ENCODE data around the gene PABPC1L. TPM values are rescaled to one million over a fixed set of nuclear protein-coding genes. Genes with fewer than 3 reads are reported as not detected.
"Not testable (repeated sequence)": the region's sequence is repeated elsewhere in the genome, so short reads cannot be mapped to it uniquely, and the experiment has no call there.

PABPC1L gene
- total RNA-seq (10 to 100 TPM in 1 of 4 donors, 1 to 10 TPM in 3; 1.1 to 18.3 (median 6.4) TPM), polyA plus RNA-seq (10 to 100 TPM in 1 of 3 donors, 1 to 10 TPM in 2; 1.8 to 22.9 (median 4.4) TPM)

DNA sequence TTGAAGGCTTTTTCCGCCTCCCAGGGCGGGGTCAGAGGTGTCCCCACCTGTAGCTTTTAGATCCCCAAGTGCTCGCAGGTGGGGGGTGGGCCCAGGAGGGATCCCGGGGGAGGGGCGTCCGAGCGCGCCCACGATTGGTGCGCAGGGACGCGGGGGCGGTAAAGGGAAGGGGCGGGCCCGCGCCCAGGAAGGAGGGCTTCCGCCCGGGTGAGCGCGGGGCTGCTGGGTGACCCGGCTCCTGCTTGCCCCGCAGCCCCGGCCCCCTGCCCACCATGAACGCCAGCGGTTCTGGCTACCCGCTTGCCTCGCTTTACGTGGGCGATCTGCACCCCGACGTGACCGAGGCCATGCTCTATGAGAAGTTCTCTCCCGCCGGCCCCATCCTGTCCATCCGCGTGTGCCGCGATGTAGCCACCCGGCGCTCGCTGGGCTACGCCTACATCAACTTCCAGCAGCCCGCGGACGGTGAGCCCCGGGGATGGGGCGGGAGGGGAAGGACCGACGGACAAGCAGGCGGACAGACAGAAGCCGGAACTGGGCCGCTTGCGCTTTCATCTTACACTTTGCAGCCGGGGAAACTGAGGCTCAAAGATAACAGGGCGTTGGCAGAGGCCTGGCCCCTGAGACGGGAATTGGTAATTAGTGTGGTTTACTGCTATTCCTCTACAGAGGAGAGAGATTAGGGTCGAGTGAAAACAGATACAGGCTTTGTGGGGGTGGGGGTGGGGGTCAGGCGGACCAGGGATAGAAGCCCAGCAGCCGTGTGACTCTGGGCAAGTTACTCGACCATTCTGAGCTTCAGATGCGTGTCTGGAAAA is at the start of gene PABPC1L:
TSS of gene PABPC1L (plus strand) at position 189 of the 818 bp plus-strand sequence. CDS start at position 273, 84 bp downstream.
- Histone ChIP-seq H3K9me3 (no peaks in the 10 kb centered on the region), H3K4me3 (peak within 1 kb of the TSS; percentile 26 to 72 (median 58)), H3K27me3 (no peaks in the 10 kb centered on the region), H3K4me1 (peaks cover 0 to 17% (median 13%) of the 10 kb centered on the region in 4 donors), H3K27ac (peak within 1 kb of the TSS in 1 of 4 donors; percentile 11), H3K36me3 (peaks cover 15 to 34% (median 19%) of the 10 kb centered on the region in 4 donors)
- WGBS, 2 donors, result 2 to 3% methylated on average over 61 of the region's 61 CpGs
- TF ChIP-seq POLR2AphosphoS5 (IDR thresholded peaks at IDR 0.05) (peak in 2 of 4 donors; percentile 54 to 74), EP300 (IDR thresholded peaks at IDR 0.05) (no peak)
- DNase-seq, result peak; percentile 72
- intact Hi-C loops (cut with DNase I), result no loop called here

DNA sequence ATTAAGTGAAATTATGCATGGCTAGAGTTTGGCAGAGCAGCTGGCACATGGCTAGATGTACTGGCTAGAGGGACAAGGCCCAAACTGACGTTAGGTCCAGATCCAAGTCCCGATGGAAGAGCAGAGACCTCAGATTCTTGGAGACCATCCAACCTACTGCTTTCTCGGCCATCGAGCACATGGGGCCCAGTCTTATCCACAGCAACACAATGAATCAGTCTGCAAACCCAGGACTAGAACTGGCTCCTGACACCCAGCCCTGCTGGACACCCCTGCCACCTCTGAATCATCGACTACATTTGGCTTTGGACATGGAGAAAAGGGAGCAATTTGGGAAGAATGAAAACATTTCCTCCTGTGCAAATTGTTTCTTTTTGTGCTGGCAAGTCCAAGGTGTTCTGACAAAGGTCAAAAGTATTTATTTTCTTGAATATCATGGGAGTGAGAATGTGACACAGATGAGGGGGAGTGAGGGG is 48.3 kb upstream of the PABPC1L start:
- peak; percentile 74 for DNase-seq
- H3K4me1 ChIP-seq, result peaks cover 0 to 22% (median 14%) of the 10 kb centered on the region in 4 donors
- intact Hi-C loops (cut with DNase I), result loop anchor here (10.0 kb wide), 1 partner anchor 477 kb away; no protein-coding TSS in a partner anchor

DNA sequence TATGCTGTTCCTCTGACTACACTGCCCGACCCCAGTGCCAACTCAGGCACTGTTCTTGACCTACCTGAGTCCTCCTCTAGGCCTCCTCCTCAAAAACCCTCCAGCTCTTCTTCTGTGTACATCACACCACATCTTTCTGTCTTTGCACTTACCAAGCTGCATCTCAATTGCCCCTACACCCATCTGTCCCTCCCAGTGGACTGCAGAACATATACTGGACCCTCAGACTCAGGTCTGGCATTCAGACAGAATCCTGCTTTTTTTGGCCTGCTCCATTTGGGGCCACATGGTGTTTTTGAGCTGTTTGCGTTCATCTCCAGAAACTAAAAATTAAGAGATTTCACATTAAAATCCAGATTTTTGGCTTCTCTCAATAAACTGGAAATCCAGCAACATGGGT is 47.6 kb upstream of the PABPC1L start:
- no peak for TF ChIP-seq EP300 (IDR thresholded peaks at IDR 0.05)
- TF ChIP-seq, protein P1, sequence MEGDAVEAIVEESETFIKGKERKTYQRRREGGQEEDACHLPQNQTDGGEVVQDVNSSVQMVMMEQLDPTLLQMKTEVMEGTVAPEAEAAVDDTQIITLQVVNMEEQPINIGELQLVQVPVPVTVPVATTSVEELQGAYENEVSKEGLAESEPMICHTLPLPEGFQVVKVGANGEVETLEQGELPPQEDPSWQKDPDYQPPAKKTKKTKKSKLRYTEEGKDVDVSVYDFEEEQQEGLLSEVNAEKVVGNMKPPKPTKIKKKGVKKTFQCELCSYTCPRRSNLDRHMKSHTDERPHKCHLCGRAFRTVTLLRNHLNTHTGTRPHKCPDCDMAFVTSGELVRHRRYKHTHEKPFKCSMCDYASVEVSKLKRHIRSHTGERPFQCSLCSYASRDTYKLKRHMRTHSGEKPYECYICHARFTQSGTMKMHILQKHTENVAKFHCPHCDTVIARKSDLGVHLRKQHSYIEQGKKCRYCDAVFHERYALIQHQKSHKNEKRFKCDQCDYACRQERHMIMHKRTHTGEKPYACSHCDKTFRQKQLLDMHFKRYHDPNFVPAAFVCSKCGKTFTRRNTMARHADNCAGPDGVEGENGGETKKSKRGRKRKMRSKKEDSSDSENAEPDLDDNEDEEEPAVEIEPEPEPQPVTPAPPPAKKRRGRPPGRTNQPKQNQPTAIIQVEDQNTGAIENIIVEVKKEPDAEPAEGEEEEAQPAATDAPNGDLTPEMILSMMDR (IDR thresholded peaks at IDR 0.05), result no peak
- no peak for TF ChIP-seq POLR2A (IDR thresholded peaks at IDR 0.05)
- TF ChIP-seq POLR2AphosphoS5 (IDR thresholded peaks at IDR 0.05), result no peak
- no peak for DNase-seq
- 86 to 88% methylated on average over 2 of the region's 2 CpGs for WGBS, 2 donors
- Histone ChIP-seq H3K27me3 (no peaks in the 10 kb centered on the region), H3K4me3 (no peak overlapping the region), H3K27ac (peak overlapping the region in 2 of 4 donors; percentile 54 to 79), H3K36me3 (no peaks in the 10 kb centered on the region), H3K4me1 (peaks cover 0 to 29% (median 20%) of the 10 kb centered on the region in 4 donors), H3K9me3 (no peaks in the 10 kb centered on the region)
- intact Hi-C loops (cut with DNase I), result loop anchor here (10.0 kb wide), 1 partner anchor 477 kb away; no protein-coding TSS in a partner anchor

More for the DNA sequence above, 48.3 kb upstream of the PABPC1L start:
- H3K27ac ChIP-seq, result peak overlapping the region in 1 of 4 donors; percentile 79
- H3K9me3 ChIP-seq, result no peaks in the 10 kb centered on the region
- 32 to 61% methylated on average over 5 of the region's 5 CpGs for WGBS, 2 donors
- TF ChIP-seq EP300 (IDR thresholded peaks at IDR 0.05) (no peak), POLR2A (IDR thresholded peaks at IDR 0.05) (no peak), POLR2AphosphoS5 (IDR thresholded peaks at IDR 0.05) (no peak)
- TF ChIP-seq, protein P1 (IDR thresholded peaks at IDR 0.05), result no peak
- H3K27me3 ChIP-seq, result no peaks in the 10 kb centered on the region
- H3K36me3 ChIP-seq, result no peaks in the 10 kb centered on the region
- H3K4me3 ChIP-seq, result no peak overlapping the region

DNA sequence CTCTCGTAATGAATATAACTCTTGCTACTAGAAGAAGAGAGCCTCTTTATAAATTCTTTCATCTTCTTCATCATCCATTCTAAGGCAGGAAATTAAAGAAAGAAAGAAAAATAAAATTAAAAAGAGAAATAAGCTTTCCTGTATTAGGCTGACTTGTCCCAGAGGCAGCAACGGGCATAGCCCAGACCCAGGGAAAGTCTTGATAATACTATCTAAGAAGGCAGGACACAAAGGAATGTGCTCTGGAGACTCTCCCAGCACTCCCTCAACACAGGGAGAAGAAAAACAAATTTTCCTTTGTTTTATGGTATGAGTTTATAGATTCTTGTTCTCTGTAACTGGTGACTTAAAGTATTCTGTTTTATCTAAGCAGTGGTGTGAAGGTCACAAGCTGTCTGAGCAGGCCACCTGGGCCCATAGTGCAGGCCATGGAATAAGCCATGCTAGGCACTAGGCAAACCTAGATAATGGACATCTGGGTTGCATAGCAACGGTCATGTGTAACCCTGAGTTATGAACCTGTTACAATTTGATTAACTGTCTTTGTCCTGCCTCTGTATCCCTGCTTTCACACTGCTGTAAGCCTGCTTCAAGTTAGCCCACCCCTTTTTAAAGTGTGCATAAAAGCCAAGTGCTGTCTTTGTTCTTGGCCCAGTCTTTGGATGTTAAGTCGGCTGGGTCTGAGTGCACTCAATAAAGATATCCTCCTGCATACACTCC is 46.3 kb upstream of the PABPC1L start:
- H3K4me3 ChIP-seq, H3K36me3 ChIP-seq, DNase-seq, H3K9me3 ChIP-seq, H3K27me3 ChIP-seq: not testable (repeated sequence)
- intact Hi-C loops (cut with DNase I), result loop anchor here (10.0 kb wide), 1 partner anchor 479 kb away; no protein-coding TSS in a partner anchor
- WGBS, 2 donors, result 37 to 77% methylated on average over 4 of the region's 4 CpGs
- H3K4me1 ChIP-seq, result peaks cover 0 to 31% (median 22%) of the 10 kb centered on the region in 4 donors
- H3K27ac ChIP-seq, result peak overlapping the region in 1 of 4 donors; percentile 79

DNA sequence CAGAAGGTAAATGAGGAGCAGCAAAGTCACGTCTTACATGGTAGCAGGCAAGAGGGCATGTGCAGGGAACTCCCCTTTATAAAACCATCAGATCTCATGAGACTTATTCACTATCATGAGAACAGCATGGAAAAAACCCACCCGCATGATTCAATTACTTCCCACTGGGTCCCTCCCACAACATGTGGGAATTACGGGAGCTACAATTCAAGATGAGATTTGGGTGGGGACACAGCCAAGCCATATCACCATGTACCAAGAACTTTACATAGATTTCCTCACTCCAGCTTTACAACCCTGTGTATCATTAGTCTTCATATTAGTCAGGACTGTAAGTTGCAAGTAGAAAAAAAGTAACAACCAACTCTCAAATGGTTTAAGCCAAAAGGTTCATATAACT is 45.4 kb upstream of the PABPC1L start:
- peaks cover 0 to 31% (median 22%) of the 10 kb centered on the region in 4 donors for H3K4me1 ChIP-seq
- H3K27ac ChIP-seq, H3K4me3 ChIP-seq, H3K36me3 ChIP-seq, H3K9me3 ChIP-seq, H3K27me3 ChIP-seq, DNase-seq: not testable (repeated sequence)
- intact Hi-C loops (cut with DNase I), result loop anchor here (10.0 kb wide), 1 partner anchor 480 kb away; no protein-coding TSS in a partner anchor
- WGBS, 2 donors, result 79 to 88% methylated on average over 3 of the region's 3 CpGs

All from sigmoid colon (tissue), 7 donors.